ENCODE measurements around the gene FLT3LG. TPM values are rescaled to one million over a fixed set of nuclear protein-coding genes. Genes with fewer than 3 reads are reported as not detected.

Gene FLT3LG, protein sequence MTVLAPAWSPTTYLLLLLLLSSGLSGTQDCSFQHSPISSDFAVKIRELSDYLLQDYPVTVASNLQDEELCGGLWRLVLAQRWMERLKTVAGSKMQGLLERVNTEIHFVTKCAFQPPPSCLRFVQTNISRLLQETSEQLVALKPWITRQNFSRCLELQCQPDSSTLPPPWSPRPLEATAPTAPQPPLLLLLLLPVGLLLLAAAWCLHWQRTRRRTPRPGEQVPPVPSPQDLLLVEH
- total RNA-seq = 10 to 100 TPM; 61.0 to 63.5 TPM

DNA sequence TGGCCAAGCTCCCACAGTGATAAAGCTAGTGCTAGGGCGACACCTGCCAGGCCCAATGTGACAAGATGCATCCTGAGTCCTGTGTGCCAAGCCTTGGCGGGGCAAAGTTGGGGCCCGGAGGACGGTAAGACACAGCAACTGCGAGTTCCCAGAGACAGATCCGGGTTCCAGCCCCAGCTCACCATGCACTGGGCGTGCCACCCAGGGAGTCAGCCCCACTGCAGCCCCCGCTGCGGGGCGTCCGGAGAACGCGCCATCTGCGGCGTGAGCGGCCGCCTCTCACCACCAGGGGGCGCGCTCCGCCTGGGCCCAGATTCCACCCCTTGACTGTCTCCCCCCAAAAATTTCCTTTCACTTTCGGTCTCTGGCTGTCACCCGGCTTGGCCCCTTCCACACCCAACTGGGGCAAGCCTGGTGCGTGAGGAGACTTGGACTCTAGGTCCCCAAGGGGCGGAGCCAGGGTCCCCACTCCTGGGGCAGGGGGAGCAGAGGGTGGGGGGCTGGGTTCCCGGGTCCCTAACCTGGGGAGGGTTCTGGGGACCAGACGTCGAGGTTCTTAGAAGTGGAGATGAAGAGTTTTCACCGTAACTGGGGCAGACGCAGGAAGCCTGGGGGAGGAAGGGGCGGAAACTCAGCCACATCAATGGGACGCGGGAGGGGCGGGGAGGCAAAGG is at the start of gene FLT3LG:
Gene FLT3LG, plus strand, starts transcription at position 348 of the 674 bp plus-strand sequence. CDS start 425 bp downstream, outside the sequence.
- Mint-ChIP-seq H3K9me3 (no peaks in the 10 kb centered on the region), H3K4me1 (peaks cover 55% of the 10 kb centered on the region), H3K27ac (peak within 1 kb of the TSS; percentile 95), H3K36me3 (peaks cover 31% of the 10 kb centered on the region), H3K4me3 (peak within 1 kb of the TSS; percentile 98), H3K27me3 (no peaks in the 10 kb centered on the region)
- peak; percentile 92 for DNase-seq

DNA sequence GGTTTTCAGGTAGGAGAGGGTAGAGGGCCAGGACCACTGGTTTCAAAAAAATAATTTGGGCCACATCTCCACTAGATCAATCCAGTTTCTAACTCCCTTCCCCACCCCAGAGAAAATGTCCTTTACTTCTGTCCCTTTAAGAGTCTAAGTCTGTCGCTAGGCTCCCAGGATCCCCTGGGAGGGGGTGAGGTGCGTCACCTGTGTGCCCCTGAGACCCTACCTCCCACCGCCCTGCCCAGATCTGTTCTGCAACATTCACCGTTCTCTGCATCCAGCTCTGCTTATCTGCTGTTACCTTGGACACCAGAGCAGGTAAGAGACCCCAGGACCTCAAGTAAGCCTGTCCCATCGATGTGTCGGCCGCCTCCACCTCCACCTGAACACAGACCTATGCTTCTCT is 48.8 kb upstream of the FLT3LG start, which contains the start of gene GFY:
Gene GFY, plus strand, starts transcription at position 211 of the 400 bp plus-strand sequence. CDS start 1,043 bp downstream, outside the sequence.
- H3K4me3 Mint-ChIP-seq = no peak within 1 kb of the TSS
- no peak within 1 kb of the TSS for H3K27ac Mint-ChIP-seq
- H3K36me3 Mint-ChIP-seq = no peaks in the 10 kb centered on the region
- H3K27me3 Mint-ChIP-seq = peaks cover 97% of the 10 kb centered on the region
- peaks cover 43% of the 10 kb centered on the region for H3K4me1 Mint-ChIP-seq
- no peak for DNase-seq
- no peaks in the 10 kb centered on the region for H3K9me3 Mint-ChIP-seq

DNA sequence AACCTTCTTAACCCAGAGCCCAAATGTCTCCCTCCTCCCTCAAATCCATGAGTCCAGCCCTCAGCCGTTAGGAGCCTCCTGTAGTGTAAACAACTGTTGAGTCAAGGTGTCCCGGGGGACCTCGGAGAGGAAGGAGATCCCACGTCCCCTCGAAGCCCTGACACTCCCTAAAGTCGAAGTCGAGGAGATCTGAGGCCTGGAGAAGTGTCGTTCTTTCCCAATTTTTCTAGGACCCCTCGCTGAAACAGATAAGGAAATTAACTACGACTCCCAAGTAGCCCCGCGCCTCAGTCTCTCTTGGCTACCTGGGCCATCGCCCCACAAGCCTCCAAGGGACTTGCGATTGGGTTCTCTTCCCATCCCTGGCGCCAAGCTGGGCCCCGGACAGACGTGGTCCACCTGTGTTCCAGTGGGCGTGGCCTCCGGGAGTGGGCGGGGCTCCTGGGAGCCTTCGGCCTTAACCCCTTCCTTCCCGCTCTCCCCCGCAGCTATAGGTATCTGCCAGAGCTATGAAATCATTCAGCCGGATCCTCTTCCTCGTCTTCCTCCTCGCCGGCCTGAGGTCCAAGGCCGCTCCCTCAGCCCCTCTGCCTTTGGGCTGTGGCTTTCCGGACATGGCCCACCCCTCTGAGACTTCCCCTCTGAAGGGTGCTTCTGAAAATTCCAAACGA is 48.0 kb upstream of the FLT3LG start:
- no peak overlapping the region for H3K27ac Mint-ChIP-seq
- H3K4me1 Mint-ChIP-seq = peaks cover 39% of the 10 kb centered on the region
- H3K27me3 Mint-ChIP-seq = peaks cover 97% of the 10 kb centered on the region
- H3K4me3 Mint-ChIP-seq = no peak overlapping the region
- no peaks in the 10 kb centered on the region for H3K36me3 Mint-ChIP-seq
- DNase-seq = peak; percentile 40
- no peaks in the 10 kb centered on the region for H3K9me3 Mint-ChIP-seq

DNA sequence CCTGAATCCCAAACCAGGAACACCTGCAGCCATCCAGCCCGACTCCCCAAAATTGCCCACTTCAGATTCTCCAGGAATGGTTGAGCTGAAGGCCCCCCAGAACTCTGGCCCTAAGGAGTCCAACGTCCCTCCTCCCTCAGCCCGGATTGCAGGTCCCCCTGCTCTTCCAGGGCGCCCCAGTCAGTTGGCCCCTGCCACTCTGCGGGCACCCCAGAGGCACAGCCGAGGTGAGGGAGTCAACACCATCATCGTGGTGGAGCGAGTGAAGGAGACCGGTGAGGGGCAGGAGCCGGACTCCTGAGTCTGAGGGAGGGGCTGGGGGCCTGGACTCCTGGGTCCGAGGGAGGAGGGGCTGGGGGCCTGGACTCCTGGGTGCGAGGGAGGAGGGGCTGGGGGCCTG is 46.7 kb upstream of the FLT3LG start:
- Mint-ChIP-seq H3K27ac (no peak overlapping the region), H3K27me3 (peaks cover 97% of the 10 kb centered on the region), H3K4me1 (peaks cover 36% of the 10 kb centered on the region), H3K4me3 (no peak overlapping the region), H3K9me3 (no peaks in the 10 kb centered on the region), H3K36me3 (no peaks in the 10 kb centered on the region)
- no peak for DNase-seq

DNA sequence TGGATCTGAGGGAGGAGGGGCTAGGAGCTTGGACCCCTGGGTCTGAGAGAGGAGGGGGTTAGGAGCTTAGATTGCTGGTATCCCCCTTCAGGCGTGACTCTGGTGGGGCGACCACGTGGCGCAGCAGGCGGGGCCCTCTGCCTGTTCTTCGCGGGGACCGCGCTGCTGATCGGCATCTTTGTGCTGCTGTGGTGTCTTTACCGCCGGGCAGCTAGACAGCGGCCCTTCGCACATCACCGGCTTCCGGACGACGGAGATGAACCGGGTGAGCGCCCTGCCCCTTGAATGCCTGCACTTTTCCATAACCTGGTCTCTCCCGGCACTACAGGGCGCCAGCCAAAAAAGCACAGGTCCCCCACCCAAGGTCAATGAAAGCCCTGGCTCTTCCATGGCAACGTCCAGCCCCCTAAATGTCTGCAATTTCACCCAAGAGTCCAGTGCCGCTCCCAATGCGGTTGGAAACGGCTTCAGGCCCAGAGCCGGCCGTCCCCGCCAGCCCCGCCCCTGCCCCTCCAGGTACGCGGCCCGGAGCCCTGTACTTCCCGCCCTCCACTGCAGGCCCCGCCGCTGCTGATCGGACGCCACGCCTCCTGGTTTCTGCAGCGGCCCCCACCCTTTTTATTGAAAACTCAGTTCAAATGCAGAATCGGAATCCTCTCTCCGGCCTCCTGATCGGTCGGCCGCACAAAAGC is 46.0 kb upstream of the FLT3LG start:
- Mint-ChIP-seq H3K27ac (no peak overlapping the region), H3K4me1 (peaks cover 32% of the 10 kb centered on the region)

DNA sequence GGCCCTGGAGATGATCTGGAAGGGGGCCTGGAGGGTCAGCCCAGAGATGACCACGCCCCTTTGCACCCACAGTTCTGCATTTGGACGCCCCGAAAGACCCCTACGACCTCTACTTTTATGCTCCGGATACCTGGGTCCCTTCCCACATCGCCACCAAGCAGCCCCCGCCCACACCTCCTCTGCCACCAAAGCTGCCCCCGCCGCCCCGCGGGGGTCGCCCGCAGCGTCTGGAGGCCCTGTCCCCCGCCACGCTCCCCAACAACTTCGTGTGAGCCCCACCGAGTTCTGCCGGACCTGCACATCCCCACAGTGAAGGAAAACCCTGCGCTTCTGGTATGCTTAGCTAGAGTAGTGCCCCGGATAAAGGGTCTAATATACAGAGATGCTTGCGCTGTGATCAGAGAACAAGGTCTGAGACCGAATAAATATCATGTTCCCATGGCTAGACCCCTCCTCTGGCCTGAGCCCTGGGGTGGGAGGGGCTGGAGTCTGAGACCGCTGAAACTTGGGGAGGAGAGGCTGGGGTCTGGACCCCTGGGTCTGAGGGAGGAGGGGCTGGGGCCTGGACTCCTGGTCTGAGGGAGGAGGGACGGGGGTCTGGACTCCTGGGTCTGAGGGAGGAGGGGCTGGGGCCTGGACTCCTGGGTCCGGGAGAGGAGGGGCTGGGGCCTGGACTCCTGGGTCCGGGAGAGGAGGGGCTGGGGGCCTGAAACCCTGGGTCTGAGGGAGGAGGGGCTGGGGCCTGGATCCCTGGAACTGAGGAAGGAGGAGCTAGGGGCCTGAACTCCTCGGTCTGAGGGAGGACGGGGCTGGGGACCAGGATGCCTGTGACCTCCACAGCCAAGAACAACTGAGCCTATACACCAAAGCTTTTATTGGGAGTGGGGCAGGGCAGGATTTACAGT is 45.2 kb upstream of the FLT3LG start:
- H3K4me3 Mint-ChIP-seq = no peak overlapping the region
- no peak for DNase-seq

More for the DNA sequence above, 46.0 kb upstream of the FLT3LG start:
- H3K4me3 Mint-ChIP-seq = peak overlapping the region; percentile 42
- H3K9me3 Mint-ChIP-seq = no peaks in the 10 kb centered on the region
- DNase-seq = peak; percentile 34
- H3K36me3 Mint-ChIP-seq = no peaks in the 10 kb centered on the region
- peaks cover 98% of the 10 kb centered on the region for H3K27me3 Mint-ChIP-seq

DNA sequence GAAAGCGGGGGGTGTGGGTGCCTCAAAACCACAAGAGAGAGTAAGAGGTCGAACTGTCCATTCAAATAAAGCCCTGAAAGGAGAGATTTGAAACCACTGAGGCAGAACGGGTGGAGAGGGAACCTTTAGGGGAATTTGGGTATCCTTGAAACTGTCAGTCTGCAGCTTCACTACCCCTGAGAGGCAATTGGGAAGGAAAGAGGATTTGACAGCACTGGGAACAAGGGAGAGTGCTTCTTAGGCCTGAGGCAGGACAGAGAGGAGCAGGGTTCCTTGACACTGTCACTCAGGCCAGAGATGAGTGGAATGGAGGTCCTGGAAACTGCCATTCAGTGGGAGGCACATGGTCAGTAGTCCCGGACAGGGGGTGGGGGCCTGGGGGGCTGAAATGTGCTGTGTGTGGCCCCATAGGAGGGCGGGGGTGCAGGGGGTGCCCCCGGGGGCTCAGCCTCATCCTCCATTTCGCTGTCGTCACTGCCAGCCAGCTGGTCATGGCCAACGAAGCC is 43.8 kb upstream of the FLT3LG start:
- no peaks in the 10 kb centered on the region for H3K9me3 Mint-ChIP-seq
- no peak for DNase-seq
- no peaks in the 10 kb centered on the region for H3K36me3 Mint-ChIP-seq
- peaks cover 26% of the 10 kb centered on the region for H3K4me1 Mint-ChIP-seq
- H3K4me3 Mint-ChIP-seq = no peak overlapping the region
- H3K27ac Mint-ChIP-seq = no peak overlapping the region
- peaks cover 100% of the 10 kb centered on the region for H3K27me3 Mint-ChIP-seq

More for the DNA sequence above, 45.2 kb upstream of the FLT3LG start:
- Mint-ChIP-seq H3K9me3 (no peaks in the 10 kb centered on the region), H3K4me1 (peaks cover 30% of the 10 kb centered on the region), H3K27me3 (peaks cover 100% of the 10 kb centered on the region), H3K36me3 (no peaks in the 10 kb centered on the region), H3K27ac (no peak overlapping the region)

DNA sequence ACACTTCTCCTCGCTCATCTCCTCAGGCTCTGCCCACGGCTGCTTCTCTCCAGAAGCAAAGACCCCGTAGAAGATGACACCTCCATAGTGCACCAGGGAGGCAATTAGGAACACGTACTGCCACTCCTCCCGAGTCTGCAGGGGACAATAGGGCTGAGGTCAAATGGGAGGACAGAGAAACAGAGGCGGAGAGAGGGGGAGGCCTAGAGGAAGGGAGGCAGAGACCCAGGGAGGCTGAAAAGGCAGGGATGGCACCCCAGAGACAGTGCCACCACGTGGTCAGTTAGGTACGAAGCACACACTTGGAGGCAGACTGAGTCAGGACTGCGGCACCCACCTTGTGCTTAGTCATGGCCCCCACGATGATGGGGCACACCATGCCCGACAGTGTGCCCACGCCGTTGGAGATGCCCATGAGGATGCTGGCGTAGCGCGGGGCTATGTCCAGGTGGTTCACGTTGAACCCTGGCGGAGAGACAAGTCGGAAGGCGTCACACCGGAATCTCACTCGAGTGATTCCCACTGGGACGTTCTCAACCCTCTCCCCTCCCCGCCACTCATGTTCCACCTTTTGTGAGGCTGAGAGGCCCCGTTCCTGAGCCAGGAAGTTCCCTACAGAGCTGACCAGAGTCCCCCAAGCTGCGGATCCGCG is 43.2 kb upstream of the FLT3LG start:
- Mint-ChIP-seq H3K4me3 (no peak overlapping the region), H3K27me3 (peaks cover 100% of the 10 kb centered on the region), H3K4me1 (peaks cover 26% of the 10 kb centered on the region), H3K27ac (no peak overlapping the region), H3K36me3 (no peaks in the 10 kb centered on the region), H3K9me3 (no peaks in the 10 kb centered on the region)
- peak; percentile 38 for DNase-seq

DNA sequence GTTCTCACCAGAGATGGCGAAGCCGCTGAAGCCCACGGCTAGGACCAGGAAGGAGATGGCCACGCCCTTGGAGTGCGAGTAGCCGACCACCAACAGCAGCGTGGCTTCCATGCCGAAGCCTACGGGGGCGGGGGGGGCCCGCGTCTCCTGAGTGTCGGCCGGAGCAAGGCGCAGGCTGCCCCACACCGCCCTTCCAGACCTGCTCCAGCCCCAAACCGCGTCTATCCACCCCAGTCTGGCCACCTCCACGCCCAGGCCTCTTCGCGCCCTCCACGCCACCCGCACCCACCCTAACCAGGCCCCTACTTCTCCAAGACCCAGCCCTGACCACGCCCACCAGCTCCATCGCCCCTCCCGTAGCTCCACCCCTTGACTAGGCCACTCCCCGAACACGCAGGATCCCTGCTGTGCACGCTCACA is 42.7 kb upstream of the FLT3LG start:
- Mint-ChIP-seq H3K27me3 (peaks cover 100% of the 10 kb centered on the region), H3K9me3 (no peaks in the 10 kb centered on the region), H3K4me1 (peaks cover 31% of the 10 kb centered on the region), H3K36me3 (peaks cover 2% of the 10 kb centered on the region), H3K27ac (no peak overlapping the region), H3K4me3 (no peak overlapping the region)
- peak; percentile 33 for DNase-seq

DNA sequence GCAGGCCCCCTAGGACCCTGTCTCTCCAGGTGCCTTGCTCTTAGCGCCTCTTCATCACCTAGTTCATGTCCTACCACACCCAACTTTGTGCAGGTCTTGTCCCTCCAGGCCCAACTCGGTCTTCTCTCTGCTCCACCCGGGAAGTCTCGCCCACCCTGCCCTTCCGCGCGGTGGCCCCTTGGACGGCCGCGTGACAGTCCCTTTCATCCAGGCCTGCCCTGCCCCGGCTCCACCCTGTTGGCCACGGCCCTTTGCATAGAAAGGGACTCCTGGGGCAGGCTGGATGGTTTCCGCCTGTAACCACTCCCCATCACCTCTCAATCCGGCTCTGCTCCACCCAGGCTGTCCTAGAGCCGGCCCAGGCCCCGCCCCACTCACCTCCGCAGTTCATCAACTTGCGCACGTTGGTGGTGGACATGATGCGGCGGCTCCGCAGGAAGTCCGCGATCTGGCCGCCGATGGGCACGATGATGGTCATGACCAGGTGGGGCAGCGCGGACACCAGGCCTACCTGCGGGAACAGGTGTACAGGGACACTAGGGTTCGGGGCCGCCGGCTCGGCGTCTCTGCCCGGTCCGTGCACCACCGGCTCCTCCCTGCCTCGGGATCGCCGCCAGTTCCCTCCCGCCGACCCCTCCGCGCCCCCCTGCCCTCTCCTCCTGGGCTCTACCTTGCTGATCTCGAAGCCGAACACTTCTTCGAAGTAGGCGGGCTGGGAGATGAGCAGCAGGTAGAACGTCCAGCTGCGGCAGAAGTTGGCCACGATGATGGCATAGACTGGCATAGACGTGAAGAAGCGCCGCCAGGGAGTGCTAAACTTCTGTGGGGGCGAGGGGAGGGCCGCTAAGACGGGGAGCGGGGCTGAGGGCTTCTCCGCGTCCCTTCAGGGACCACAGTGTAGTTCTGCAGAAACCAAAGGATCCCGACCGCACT is 41.6 kb upstream of the FLT3LG start:
- no peaks in the 10 kb centered on the region for H3K9me3 Mint-ChIP-seq
- peaks cover 100% of the 10 kb centered on the region for H3K27me3 Mint-ChIP-seq
- H3K36me3 Mint-ChIP-seq = peaks cover 2% of the 10 kb centered on the region
- peaks cover 29% of the 10 kb centered on the region for H3K4me1 Mint-ChIP-seq
- DNase-seq = no peak
- no peak overlapping the region for H3K4me3 Mint-ChIP-seq
- no peak overlapping the region for H3K27ac Mint-ChIP-seq

DNA sequence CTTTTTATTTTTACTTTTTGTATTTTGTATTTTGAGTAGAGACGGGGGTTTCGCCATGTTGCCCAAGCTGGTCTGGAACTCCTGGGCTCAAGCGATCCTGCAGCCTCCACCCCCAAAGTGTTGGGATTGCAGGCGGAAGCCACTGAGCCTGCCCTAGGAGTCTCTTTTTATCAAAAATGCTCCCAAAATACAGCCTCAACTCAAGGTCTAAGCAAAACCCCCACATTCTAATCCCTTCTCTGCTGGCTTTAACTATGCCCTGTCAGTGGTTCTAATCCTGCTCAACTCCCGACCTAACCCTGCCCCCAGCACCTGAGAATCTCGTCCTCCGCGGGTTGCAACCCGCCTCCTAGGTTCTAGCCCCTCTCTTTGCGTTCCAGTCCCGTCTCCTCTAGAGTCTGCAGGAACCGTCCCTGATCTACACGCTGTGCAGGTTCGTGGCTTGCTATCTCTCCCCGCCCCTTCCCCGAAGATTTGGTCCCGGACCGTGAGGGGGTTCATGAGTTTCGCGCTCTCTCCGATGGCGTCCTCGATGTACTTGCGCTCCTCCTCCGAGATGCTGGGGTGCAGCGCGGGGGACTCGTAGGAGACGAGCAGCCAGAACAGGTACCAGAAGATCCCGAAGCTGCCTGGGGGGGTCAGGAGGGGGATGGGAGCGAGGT is 40.6 kb upstream of the FLT3LG start:
- Mint-ChIP-seq H3K4me1 (peaks cover 24% of the 10 kb centered on the region), H3K27me3 (peaks cover 100% of the 10 kb centered on the region), H3K4me3 (no peak overlapping the region), H3K36me3 (peaks cover 2% of the 10 kb centered on the region), H3K27ac (no peak overlapping the region), H3K9me3 (no peaks in the 10 kb centered on the region)
- no peak for DNase-seq

DNA sequence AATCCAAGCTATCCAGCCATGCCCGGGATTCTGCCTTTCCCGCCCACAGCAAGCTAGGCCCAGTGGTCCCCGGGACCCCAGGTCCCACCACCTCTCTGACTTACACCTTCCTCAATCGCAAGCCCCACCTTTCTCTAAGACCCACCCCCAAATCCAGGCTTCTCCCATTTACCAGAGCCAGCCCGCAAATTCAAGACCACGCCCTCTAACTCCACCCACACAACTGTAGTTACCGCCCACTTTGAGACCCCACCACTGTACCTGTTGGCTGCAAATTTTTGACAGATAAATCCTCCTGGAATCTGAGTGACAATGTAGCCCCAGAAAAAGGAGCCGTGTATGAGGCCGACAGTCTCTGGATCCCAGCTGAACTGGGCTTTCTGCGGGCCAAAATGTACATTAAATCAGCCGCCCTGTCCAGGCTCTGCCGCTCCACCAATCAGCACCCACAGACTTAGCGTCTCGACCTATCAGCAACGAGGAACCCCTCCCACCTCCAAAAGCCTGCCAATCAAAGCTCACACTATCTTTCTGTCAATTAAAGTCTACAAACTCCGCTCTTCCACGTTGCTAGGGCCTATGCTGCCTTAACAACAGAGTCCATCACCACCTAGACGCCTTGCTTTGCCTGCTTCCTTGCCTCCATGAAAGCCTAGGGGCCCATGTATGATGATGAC is 39.0 kb upstream of the FLT3LG start:
- Mint-ChIP-seq H3K9me3 (no peaks in the 10 kb centered on the region), H3K4me1 (peaks cover 19% of the 10 kb centered on the region), H3K4me3 (no peak overlapping the region), H3K27ac (no peak overlapping the region), H3K36me3 (peaks cover 2% of the 10 kb centered on the region), H3K27me3 (peaks cover 100% of the 10 kb centered on the region)
- DNase-seq = no peak
